Measurements from ENCODE around the gene TTBK2.
"Not testable (repeated sequence)": the region's sequence is repeated elsewhere in the genome, so short reads cannot be mapped to it uniquely, and the experiment has no call there.

TTBK2 gene

GRCh38 chr15:42903388-42904324, 16.9 kb downstream of the TTBK2 start:
- DNase-seq, result no peak

GRCh38 chr15:42893911-42894310, 26.7 kb downstream of the TTBK2 start:
- DNase-seq, result not testable (repeated sequence)

- no peak for DNase-seq
These were observed 29.0 kb downstream of the TTBK2 start for GRCh38 chr15:42891569-42891968.

- DNase-seq, result no peak
These were observed 30.2 kb downstream of the TTBK2 start for GRCh38 chr15:42890161-42890913.

- not testable (repeated sequence) for DNase-seq
These were observed 33.2 kb downstream of the TTBK2 start for GRCh38 chr15:42887384-42887783.

DNA sequence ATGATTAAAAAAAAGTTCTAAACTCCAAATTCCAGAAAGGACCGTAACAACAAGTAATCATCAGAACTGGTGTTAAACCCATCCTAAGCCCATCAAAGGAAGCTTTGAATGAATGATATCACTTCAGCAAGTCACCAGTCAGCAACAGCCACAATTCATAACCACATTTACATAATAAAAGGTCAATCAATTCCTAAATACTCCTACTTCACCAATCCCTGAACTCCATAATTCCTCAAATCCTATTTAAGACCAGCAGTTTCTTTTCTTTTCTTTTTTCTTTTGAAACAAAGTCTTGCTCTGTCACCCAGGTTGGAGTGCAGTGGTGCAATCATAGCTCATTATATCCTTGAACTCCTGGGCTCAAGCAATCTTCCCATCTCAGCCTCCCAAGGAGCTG, 40.5 kb downstream of the TTBK2 start:
- DNase-seq, result no peak

GRCh38 chr15:42879443-42879842, 41.1 kb downstream of the TTBK2 start:
- DNase-seq, result no peak

GRCh38 chr15:42876224-42876623, 44.4 kb downstream of the TTBK2 start:
- no peak for DNase-seq

GRCh38 chr15:42868683-42869082, 51.9 kb downstream of the TTBK2 start:
- DNase-seq, result no peak

DNA sequence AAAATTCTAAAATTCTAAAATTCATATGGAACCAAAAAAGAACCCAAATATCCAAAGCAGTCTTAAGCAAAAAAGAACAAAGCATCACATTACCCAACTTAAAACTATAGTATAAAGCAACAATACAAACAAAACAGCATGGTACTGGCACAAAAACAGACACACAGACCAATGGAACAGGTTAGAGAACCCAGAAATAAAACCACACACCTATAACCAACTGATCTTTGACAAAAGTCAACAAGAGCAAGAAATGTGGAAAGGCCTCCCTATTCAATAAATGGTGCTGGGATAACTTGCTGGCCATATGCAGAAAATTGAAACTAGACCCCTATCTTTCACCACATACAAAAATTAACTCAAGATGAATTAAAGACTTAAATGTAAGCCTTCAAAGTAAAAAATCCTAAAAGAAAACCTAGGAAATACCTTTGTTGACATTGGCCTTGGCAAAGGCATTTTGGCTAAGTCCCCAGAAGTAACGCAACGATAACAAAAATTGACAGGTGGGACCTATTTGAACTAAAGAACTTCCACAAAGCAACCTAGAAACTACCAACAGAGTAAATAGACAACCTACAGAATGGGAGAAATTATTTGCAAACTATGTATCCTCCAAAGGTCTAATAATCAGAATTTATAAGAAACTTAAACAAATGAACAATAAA, 56.9 kb downstream of the TTBK2 start:
- DNase-seq, result no peak

GRCh38 chr15:42858999-42859789, 61.4 kb downstream of the TTBK2 start:
- no peak for DNase-seq

- DNase-seq, result no peak
These were observed 62.0 kb downstream of the TTBK2 start for GRCh38 chr15:42858540-42858939.

- DNase-seq, result no peak
These were observed 66.0 kb downstream of the TTBK2 start for GRCh38 chr15:42854576-42854975.

GRCh38 chr15:42849836-42850235, 70.7 kb downstream of the TTBK2 start:
- no peak for DNase-seq

GRCh38 chr15:42848846-42849245, 71.7 kb downstream of the TTBK2 start:
- no peak for DNase-seq

- no peak for DNase-seq
These were observed 73.9 kb downstream of the TTBK2 start for GRCh38 chr15:42846647-42847046.

- no peak for DNase-seq
These were observed 75.0 kb downstream of the TTBK2 start for GRCh38 chr15:42845581-42845980.

DNA sequence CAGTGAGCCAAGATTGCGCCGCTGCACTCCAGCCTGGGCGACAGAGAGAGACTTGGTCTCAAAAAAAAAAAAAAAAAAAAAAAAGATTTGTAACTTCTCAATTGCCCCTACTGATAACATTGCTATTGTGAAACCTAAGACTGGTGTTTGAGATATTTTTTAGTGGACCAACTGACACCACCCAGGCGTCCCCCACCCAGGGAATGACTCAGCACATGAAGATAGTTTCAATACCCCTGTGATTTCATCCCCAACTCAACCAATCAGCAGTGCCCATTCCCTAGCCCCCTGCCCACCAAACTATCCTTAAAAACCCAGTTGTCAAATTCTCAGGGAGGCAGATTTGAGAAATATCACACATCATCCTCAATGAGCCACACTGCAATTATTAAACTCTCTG, 76.9 kb downstream of the TTBK2 start:
- DNase-seq, result no peak

DNA sequence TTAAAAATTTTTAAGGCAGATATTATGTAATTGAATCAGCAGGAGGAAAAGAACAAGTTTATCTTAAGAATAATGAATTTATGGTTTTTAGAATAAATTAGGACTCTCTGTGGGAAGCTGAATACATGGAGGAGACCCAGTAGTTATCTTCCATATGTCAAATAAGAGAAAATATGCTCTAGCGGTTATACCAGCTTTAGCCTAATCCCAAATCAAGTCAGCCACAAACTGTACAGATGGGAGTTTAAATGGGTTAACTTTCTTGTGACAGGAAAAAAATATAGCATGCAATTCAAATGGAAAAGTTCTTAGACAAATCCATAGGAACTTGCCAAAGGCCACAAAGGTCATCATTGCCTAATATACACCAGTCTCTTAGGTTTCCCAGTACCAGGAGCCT, 84.3 kb downstream of the TTBK2 start:
- DNase-seq, result no peak

GRCh38 chr15:42832576-42832975, 88.0 kb downstream of the TTBK2 start:
- DNase-seq, result no peak

DNA sequence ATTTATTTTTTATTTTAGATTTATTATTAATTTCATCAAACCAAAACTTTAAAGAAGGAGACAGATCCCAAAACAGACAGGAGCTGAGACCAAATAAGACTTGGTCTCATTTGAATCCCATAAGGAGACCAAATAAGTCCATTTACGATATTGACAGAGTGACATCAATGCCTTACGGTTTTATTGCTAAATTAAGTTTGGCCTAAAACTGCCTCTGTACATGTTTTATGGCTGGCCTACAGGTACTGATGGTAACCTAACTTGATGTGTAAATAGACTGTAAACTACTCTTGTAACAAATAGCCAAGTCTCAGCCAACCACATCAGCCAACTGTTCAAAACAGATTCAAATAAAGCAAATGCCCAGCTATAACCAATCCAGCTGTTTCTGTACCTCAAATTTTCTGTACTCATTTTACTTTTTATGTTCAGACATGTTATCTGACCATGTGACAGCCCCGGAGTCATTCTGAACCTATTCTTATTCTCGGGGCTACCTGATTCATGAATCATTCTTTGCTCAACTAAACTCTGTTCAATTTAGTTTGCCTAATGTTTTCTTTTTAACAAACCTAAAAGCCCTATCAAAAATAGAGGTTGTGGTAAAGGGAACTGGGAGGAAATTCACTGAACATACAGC, 94.2 kb downstream of the TTBK2 start:
- DNase-seq, result no peak

DNA sequence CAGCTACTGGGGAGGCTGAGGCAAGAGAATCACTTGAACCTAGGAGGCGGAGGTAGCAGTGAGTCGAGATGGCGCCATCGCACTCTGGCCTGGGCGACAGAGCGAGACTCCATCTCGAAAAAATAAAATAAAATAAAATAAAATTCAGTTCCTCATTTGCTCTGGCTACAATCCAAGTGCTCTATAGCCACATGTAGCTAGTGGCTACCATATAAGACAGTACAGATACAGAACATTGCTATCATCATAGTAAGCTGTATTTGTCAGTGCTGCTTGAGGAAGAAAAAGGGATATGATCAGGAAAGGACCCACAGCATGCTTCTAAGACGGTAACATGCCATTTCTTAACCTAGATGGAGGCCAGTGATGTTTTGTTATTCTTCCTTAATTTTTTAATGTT, 95.0 kb downstream of the TTBK2 start:
- DNase-seq, result no peak
